ENCODE measurements around the gene HOXA11.

HOXA11 gene

GRCh38 chr7:27160546-27161213 is 24.4 kb downstream of the HOXA11 start:
- no peaks in the 10 kb centered on the region for H3K9me3 Mint-ChIP-seq
- CTCF ChIA-PET, result interaction anchor here (0.6 to 3.6 kb wide), 19 partner anchors 10 to 1268 kb away, joined by 3 to 36 read pairs (median 4); no protein-coding TSS in a partner anchor
- H3K36me3 Mint-ChIP-seq, result peaks cover 5% of the 10 kb centered on the region
- H3K4me1 Mint-ChIP-seq, result peaks cover 13% of the 10 kb centered on the region
- H3K4me3 Mint-ChIP-seq, result peak overlapping the region; percentile 60
- H3K27me3 Mint-ChIP-seq, result peaks cover 99% of the 10 kb centered on the region
- peak; percentile 82 for DNase-seq
- peak overlapping the region; percentile 33 for H3K27ac Mint-ChIP-seq

- CTCF ChIA-PET, result interaction anchor here (1.2 to 3.6 kb wide), 6 partner anchors 9 to 790 kb away, joined by 3 to 36 read pairs (median 6); no protein-coding TSS in a partner anchor
- Mint-ChIP-seq H3K4me3 (peak overlapping the region; percentile 44), H3K27ac (peak overlapping the region; percentile 25), H3K9me3 (peaks cover 1% of the 10 kb centered on the region), H3K4me1 (peaks cover 16% of the 10 kb centered on the region), H3K36me3 (peaks cover 5% of the 10 kb centered on the region), H3K27me3 (peaks cover 99% of the 10 kb centered on the region)
- DNase-seq, result peak; percentile 24
Observed at GRCh38 chr7:27160145-27160545, 24.9 kb downstream of the HOXA11 start.

GRCh38 chr7:27159266-27160144 is 25.5 kb downstream of the HOXA11 start:
- peaks cover 1% of the 10 kb centered on the region for H3K9me3 Mint-ChIP-seq
- H3K4me3 Mint-ChIP-seq, result peak overlapping the region; percentile 43
- peaks cover 21% of the 10 kb centered on the region for H3K4me1 Mint-ChIP-seq
- peaks cover 6% of the 10 kb centered on the region for H3K36me3 Mint-ChIP-seq
- peak overlapping the region; percentile 25 for H3K27ac Mint-ChIP-seq
- CTCF ChIA-PET, result interaction anchor here (0.7 to 1.4 kb wide), 3 partner anchors 20 to 63 kb away, joined by 3 to 5 read pairs (median 4); no protein-coding TSS in a partner anchor
- DNase-seq, result peak; percentile 12
- H3K27me3 Mint-ChIP-seq, result peaks cover 99% of the 10 kb centered on the region

- Mint-ChIP-seq H3K4me3 (no peak overlapping the region), H3K4me1 (peaks cover 21% of the 10 kb centered on the region), H3K27me3 (peaks cover 99% of the 10 kb centered on the region), H3K27ac (peak overlapping the region; percentile 80), H3K36me3 (peaks cover 6% of the 10 kb centered on the region), H3K9me3 (peaks cover 1% of the 10 kb centered on the region)
- CTCF ChIA-PET, result interaction anchor here (1.2 to 1.4 kb wide), 2 partner anchors 21 to 52 kb away, joined by 4 to 5 read pairs; no protein-coding TSS in a partner anchor
- DNase-seq, result peak; percentile 12
Observed at GRCh38 chr7:27158436-27159265, 26.4 kb downstream of the HOXA11 start.

GRCh38 chr7:27157702-27158431 is 27.2 kb downstream of the HOXA11 start:
- Mint-ChIP-seq H3K36me3 (peaks cover 6% of the 10 kb centered on the region), H3K4me1 (peaks cover 21% of the 10 kb centered on the region), H3K4me3 (peak overlapping the region; percentile 48), H3K27ac (peak overlapping the region; percentile 80), H3K27me3 (peaks cover 100% of the 10 kb centered on the region), H3K9me3 (peaks cover 1% of the 10 kb centered on the region)
- CTCF ChIA-PET, result interaction anchor here (1.4 kb wide), 1 partner anchor 53 kb away, joined by 5 read pairs; no protein-coding TSS in a partner anchor
- peak; percentile 14 for DNase-seq

GRCh38 chr7:27156916-27157701 is 27.9 kb downstream of the HOXA11 start:
- CTCF ChIA-PET, result no interaction called here
- DNase-seq, result peak; percentile 17

GRCh38 chr7:27156508-27156898 is 28.5 kb downstream of the HOXA11 start, which contains the start of gene HOXA7:
HOXA7 (minus strand) TSS chr7:27156675; CDS start chr7:27156545, 130 bp downstream.
- CTCF ChIA-PET, result no interaction called here
- H3K36me3 Mint-ChIP-seq, result peaks cover 6% of the 10 kb centered on the region
- H3K27ac Mint-ChIP-seq, result peak within 1 kb of the TSS; percentile 80

More at GRCh38 chr7:27156916-27157701, 27.9 kb downstream of the HOXA11 start:
- H3K36me3 Mint-ChIP-seq, result peaks cover 6% of the 10 kb centered on the region
- H3K27ac Mint-ChIP-seq, result peak overlapping the region; percentile 80
- peaks cover 21% of the 10 kb centered on the region for H3K4me1 Mint-ChIP-seq
- H3K27me3 Mint-ChIP-seq, result peaks cover 100% of the 10 kb centered on the region
- peaks cover 1% of the 10 kb centered on the region for H3K9me3 Mint-ChIP-seq
- peak overlapping the region; percentile 48 for H3K4me3 Mint-ChIP-seq

GRCh38 chr7:27155816-27156507 is 29.1 kb downstream of the HOXA11 start:
- peaks cover 100% of the 10 kb centered on the region for H3K27me3 Mint-ChIP-seq
- H3K27ac Mint-ChIP-seq, result peak overlapping the region; percentile 70
- CTCF ChIA-PET, result no interaction called here
- DNase-seq, result no peak
- peaks cover 28% of the 10 kb centered on the region for H3K4me1 Mint-ChIP-seq
- peaks cover 1% of the 10 kb centered on the region for H3K9me3 Mint-ChIP-seq
- H3K36me3 Mint-ChIP-seq, result peaks cover 6% of the 10 kb centered on the region
- H3K4me3 Mint-ChIP-seq, result peak overlapping the region; percentile 33

More at GRCh38 chr7:27156508-27156898, 28.5 kb downstream of the HOXA11 start, which contains the start of gene HOXA7:
- peak within 1 kb of the TSS; percentile 48 for H3K4me3 Mint-ChIP-seq
- peaks cover 100% of the 10 kb centered on the region for H3K27me3 Mint-ChIP-seq
- DNase-seq, result no peak
- peaks cover 26% of the 10 kb centered on the region for H3K4me1 Mint-ChIP-seq
- peaks cover 1% of the 10 kb centered on the region for H3K9me3 Mint-ChIP-seq

- Mint-ChIP-seq H3K4me3 (peak overlapping the region; percentile 33), H3K9me3 (peaks cover 1% of the 10 kb centered on the region), H3K36me3 (peaks cover 6% of the 10 kb centered on the region), H3K27ac (peak overlapping the region; percentile 61), H3K4me1 (peaks cover 26% of the 10 kb centered on the region), H3K27me3 (peaks cover 100% of the 10 kb centered on the region)
- no peak for DNase-seq
- CTCF ChIA-PET, result no interaction called here
Observed at GRCh38 chr7:27154901-27155815, 29.9 kb downstream of the HOXA11 start.

- no peak for DNase-seq
Observed at GRCh38 chr7:27154369-27154768, 30.7 kb downstream of the HOXA11 start.

GRCh38 chr7:27153526-27153925 is 31.5 kb downstream of the HOXA11 start:
- Mint-ChIP-seq H3K27me3 (peaks cover 100% of the 10 kb centered on the region), H3K36me3 (peaks cover 3% of the 10 kb centered on the region), H3K9me3 (peaks cover 1% of the 10 kb centered on the region), H3K4me1 (peaks cover 22% of the 10 kb centered on the region), H3K4me3 (no peak overlapping the region), H3K27ac (peak overlapping the region; percentile 52)
- CTCF ChIA-PET, result no interaction called here
- DNase-seq, result no peak

More at GRCh38 chr7:27154369-27154768, 30.7 kb downstream of the HOXA11 start:
- H3K9me3 Mint-ChIP-seq, result peaks cover 1% of the 10 kb centered on the region
- H3K36me3 Mint-ChIP-seq, result peaks cover 6% of the 10 kb centered on the region
- no peak overlapping the region for H3K27ac Mint-ChIP-seq
- H3K27me3 Mint-ChIP-seq, result peaks cover 100% of the 10 kb centered on the region
- peaks cover 24% of the 10 kb centered on the region for H3K4me1 Mint-ChIP-seq
- H3K4me3 Mint-ChIP-seq, result no peak overlapping the region
- CTCF ChIA-PET, result no interaction called here

Measured in activated naive CD4-positive, alpha-beta T cell treated with anti-CD3 and anti-CD28 coated beads, Interleukin-2, amount 10 ng/mL, durations not matched to agents 7 days and 5 days (primary cell).